ENCODE results near the gene BFAR. TPM values are rescaled to one million over a fixed set of nuclear protein-coding genes. Genes with fewer than 3 reads are reported as not detected.
"Not testable (repeated sequence)": the region's sequence is repeated elsewhere in the genome, so short reads cannot be mapped to it uniquely, and the experiment has no call there.

Gene BFAR
- total RNA-seq, 1 donor from 2014 or later, result 59.8 TPM

DNA sequence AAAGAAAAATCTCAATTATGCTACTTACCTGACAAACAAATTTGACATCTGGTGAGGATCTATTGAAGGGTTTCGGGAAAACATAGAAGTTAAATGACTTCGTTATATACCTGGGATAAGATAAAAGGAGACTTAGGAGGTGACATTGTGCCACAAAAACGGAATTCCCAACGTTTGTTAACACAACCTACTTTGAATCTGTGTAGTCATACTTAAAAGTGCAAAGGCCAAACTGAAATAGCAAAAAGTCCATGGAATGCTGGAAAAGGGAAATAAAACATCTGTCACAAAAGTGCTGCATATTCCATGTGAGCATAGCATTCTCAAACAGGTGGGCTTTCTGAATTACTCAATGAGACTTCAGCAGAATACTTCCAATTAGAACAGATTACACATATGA lies 5.7 kb upstream of the BFAR start:
- Mint-ChIP-seq H3K9me3 (peaks cover 4% of the 10 kb centered on the region), H3K4me1 (ENCODE audit: low read depth) (peaks cover 29% of the 10 kb centered on the region), H3K4me3 (no peak overlapping the region), H3K36me3 (ENCODE audit: low read depth) (peaks cover 41% of the 10 kb centered on the region), H3K27me3 (ENCODE audit: insufficient read depth) (no peaks in the 10 kb centered on the region), H3K27ac (no peak overlapping the region)
- intact Hi-C loops (cut with micrococcal nuclease), result no loop called here
- DNase-seq (ENCODE audit: low spot score), result no peak

DNA sequence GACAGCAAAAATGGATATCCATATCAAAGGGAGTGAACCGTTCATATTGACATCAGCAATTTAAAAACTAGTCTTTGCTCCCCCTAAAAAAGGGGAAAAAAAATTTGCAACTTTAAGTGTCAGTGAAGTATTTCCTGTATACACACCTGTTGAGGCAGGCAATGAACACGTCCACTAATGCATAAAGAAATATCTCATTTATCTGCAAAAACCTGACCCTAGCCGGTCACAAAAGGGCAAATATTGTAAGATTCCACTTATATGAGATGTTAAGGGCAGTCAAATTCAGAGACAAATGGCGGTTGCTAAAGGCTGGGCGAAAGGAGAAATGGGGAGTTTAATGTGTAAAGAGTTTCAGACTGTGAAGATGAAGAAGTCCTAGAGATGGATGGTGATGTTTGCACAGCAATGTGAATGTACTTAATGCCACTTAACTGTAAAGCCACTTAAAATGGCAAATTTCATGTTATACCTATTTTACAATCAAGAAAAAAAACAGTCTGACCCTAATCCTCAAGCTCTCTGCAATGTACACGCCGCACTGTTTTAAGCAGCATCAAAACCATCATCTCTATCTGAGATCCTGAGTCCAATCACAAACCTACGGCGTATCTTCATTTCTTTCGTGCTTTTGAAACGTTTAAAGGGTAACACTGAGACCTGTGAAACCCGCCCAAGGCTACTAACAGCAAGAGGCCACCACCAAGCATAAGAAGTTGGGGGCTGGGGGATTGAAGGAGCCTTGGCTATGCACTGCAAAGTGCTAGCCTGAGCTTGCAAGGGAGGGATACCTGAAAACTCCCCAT lies 3.7 kb upstream of the BFAR start:
- no peak for DNase-seq (ENCODE audit: low spot score)
- intact Hi-C loops (cut with micrococcal nuclease), result no loop called here

DNA sequence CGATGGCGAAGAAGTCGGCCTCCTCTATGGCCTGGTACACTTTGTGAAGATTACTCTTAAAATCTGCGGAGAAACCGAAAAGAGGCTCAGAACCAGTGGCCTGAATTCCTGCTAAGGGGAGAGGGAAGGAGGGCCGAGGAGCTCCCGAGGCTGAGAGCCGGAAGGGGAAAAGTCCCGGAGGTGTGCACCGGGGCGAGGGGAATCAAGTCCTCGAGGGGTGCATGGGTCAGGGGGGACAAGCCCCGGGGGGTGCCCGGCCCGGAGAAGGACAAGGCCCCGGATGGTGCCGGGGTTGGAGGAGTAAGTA lies 3.2 kb upstream of the BFAR start:
- Mint-ChIP-seq H3K4me1 (ENCODE audit: low read depth) (peaks cover 41% of the 10 kb centered on the region), H3K27ac (peak overlapping the region; percentile 96), H3K27me3 (ENCODE audit: insufficient read depth) (no peaks in the 10 kb centered on the region), H3K9me3 (peaks cover 4% of the 10 kb centered on the region), H3K36me3 (ENCODE audit: low read depth) (peaks cover 31% of the 10 kb centered on the region), H3K4me3 (peak overlapping the region; percentile 98)
- intact Hi-C loops (cut with micrococcal nuclease), result no loop called here
- no peak for DNase-seq (ENCODE audit: low spot score)

More for the DNA sequence above, 3.7 kb upstream of the BFAR start:
- Mint-ChIP-seq H3K36me3 (ENCODE audit: low read depth) (peaks cover 34% of the 10 kb centered on the region), H3K9me3 (peaks cover 4% of the 10 kb centered on the region), H3K4me1 (ENCODE audit: low read depth) (peaks cover 36% of the 10 kb centered on the region), H3K27me3 (ENCODE audit: insufficient read depth) (no peaks in the 10 kb centered on the region), H3K4me3 (peak overlapping the region; percentile 98), H3K27ac (peak overlapping the region; percentile 96)

DNA sequence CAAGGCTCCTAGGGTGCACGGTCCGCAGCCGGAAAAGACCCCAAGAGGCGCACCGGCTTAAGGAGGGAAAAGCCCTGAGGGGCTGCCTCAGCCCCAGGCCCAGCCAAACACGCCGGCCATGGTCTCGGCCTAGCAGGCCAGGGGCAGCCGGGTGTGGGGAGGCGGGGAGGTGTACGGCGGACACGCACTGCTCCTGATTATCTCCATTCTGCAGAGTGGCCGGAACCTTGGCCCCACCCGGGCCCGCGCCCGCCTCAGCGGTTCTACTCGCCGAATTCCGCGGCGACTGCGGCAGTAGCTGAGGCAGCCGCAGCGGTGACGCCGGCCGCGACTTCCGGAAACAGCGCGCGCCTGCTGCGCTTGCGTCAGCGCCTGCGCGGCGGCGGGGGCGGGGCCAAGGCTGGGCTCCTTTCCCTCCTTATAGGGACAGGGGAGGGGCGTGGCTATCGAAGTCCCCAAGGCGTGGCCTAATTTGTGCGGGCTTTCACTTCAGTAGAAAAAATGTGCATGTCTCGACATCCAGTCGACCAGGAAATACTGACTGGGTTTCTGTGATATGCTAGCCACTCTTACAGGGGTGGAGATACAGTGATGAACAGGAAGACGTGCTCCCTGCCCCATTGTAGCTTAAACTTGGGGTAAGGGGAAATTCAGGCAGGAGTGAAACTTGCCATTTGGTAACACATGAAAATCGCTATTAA lies 2.7 kb upstream of the BFAR start, which contains the start of gene PARN:
Gene PARN, minus strand, starts transcription at position 342 of the 701 bp plus-strand sequence. Its CDS starts 135 bp downstream, at position 207.
- intact Hi-C loops (cut with micrococcal nuclease), result loop anchor here (1.0 to 5.0 kb wide), 6 partner anchors 278 to 1012 kb away; partner anchors contain the start of genes ERCC4 and MARF1
- Mint-ChIP-seq H3K27me3 (ENCODE audit: insufficient read depth) (no peaks in the 10 kb centered on the region), H3K4me1 (ENCODE audit: low read depth) (peaks cover 46% of the 10 kb centered on the region), H3K4me3 (peak within 1 kb of the TSS; percentile 98), H3K27ac (peak within 1 kb of the TSS; percentile 98), H3K36me3 (ENCODE audit: low read depth) (peaks cover 27% of the 10 kb centered on the region), H3K9me3 (peaks cover 4% of the 10 kb centered on the region)
- DNase-seq (ENCODE audit: low spot score), result peak; percentile 97

DNA sequence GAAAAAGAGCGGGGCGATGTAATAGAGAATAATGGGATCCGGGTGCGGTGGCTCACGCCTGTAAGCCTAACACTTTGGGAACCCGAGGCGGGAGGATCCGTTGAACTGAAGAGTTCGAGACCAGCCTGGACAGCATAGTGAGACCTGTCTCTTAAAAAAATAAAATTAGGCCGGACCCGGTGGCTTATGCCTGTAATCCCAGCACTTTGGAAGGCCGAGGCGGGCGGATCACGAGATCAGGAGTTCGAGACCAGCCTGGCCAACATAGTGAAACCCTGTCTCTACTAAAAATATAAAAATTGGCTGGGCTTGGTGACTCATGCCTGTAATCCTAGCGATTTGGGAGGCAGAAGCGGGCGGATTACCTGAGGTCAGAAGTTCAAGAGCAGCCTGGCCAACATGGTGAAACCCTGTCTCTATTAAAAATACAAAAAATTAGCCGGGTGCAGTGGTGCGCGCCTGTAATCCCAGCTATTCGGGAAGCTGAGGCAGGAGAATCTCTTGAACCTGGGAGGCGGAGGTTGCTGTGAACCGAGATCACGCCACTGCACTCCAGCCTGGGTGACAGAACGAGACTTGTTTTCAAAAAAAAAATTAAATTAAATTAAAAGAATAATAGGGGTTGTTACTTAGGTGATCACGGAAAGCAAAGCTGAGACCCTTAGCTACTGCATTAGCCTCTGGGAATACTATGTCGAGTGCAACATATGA lies 2.0 kb upstream of the BFAR start:
- not testable (repeated sequence) for DNase-seq (ENCODE audit: low spot score); H3K9me3 Mint-ChIP-seq; H3K27me3 Mint-ChIP-seq (ENCODE audit: insufficient read depth)
- intact Hi-C loops (cut with micrococcal nuclease), result loop anchor here (1.0 to 5.0 kb wide), 6 partner anchors 278 to 1012 kb away; partner anchors contain the start of genes ERCC4 and MARF1
- peaks cover 21% of the 10 kb centered on the region for H3K36me3 Mint-ChIP-seq (ENCODE audit: low read depth)
- H3K27ac Mint-ChIP-seq, result peak overlapping the region; percentile 98
- peaks cover 49% of the 10 kb centered on the region for H3K4me1 Mint-ChIP-seq (ENCODE audit: low read depth)
- H3K4me3 Mint-ChIP-seq, result peak overlapping the region; percentile 100

DNA sequence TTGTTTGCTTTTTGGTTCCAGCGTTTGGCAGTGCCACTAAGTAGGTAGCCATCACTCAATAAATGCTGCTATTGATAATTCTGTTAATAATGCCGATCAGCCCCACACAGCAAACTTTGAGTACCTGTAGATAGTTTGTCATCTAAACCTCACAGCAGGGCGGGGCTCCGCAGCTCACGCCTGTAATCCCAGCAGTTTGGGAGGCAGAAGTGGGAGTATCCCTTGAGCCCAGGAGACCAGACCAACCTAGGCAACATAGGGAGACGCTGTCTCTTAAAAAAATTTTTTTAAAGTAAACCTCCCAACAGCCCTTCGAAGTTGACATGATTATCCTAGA lies 1.6 kb downstream of the BFAR start:
- DNase-seq (ENCODE audit: low spot score), result no peak
- peak overlapping the region; percentile 100 for H3K4me3 Mint-ChIP-seq
- peaks cover 11% of the 10 kb centered on the region for H3K36me3 Mint-ChIP-seq (ENCODE audit: low read depth)
- intact Hi-C loops (cut with micrococcal nuclease), result loop anchor here (5.0 kb wide), 3 partner anchors 282 to 1008 kb away; partner anchors contain the start of gene MARF1
- peaks cover 4% of the 10 kb centered on the region for H3K9me3 Mint-ChIP-seq
- no peaks in the 10 kb centered on the region for H3K27me3 Mint-ChIP-seq (ENCODE audit: insufficient read depth)
- peaks cover 50% of the 10 kb centered on the region for H3K4me1 Mint-ChIP-seq (ENCODE audit: low read depth)
- H3K27ac Mint-ChIP-seq, result peak overlapping the region; percentile 100

DNA sequence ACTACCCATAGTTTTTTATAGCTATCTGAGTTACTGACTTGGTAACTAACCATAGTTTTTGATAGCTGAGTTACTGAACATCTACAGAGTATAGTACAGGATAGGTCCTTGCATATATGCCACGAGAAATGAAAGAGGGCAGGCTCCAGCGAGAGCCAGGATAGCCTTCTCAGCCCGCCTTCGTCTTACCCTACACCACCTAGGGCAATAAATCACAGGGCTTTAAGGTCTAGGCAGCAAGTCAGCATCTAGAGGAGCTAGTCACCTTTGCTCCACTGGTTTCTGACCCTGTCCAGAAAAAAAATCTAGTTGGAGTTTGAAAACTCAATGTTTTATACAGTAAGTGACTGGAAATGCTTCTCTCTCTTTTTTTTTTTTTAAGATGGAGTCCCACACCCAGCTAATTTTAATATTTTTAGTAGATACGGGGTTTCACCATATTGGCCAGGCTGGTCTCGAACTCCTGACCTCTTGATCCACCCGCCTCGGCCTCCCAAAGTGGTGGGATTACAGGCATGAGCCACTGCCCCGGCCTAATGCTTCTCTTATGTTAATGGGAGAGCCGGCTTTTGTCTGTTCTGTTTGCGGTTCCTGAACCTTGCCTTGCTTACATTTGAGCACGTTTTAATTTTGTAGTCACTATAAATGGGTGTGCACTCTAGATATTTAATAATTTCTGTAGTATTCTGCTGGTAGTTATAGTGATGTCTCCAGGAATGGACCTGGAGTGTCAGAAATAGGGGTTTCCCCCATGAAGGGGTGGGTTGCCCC lies 2.8 kb downstream of the BFAR start:
- no peak overlapping the region for H3K27ac Mint-ChIP-seq

DNA sequence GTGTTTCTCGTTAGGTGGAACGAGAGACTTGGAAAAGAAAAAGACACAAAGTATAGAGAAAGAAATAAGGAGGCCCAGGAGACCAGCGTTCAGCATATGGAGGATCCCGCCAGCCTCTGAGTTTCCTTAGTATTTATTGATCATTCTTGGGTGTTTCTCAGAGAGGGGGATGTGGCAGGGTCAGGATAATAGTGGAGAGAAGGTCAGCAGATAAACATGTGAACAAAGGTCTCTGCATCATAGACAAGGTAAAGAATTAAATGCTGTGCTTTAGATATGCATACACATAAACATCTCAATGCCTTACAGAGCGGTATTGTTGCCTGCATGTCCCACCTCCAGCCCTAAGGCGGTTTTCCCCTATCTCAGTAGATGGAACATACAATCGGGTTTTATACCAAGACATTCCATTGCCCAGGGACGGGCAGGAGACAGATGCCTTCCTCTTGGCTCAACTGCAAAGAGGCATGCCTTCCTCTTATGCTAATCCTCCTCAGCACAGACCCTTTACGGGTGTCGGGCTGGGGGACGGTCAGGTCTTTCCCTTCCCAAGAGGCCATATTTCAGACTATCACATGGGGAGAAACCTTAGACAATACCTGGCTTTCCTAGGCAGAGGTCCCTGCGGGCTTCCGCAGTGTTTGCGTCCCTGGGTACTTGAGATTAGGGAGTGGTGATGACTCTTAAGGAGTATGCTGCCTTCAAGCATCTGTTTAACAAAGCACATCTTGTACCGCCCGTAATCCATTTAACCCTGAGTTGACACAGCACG lies 3.6 kb downstream of the BFAR start:
- intact Hi-C loops (cut with micrococcal nuclease); H3K4me3 Mint-ChIP-seq; H3K27ac Mint-ChIP-seq; H3K27me3 Mint-ChIP-seq (ENCODE audit: insufficient read depth); H3K9me3 Mint-ChIP-seq; DNase-seq (ENCODE audit: low spot score): not testable (repeated sequence)
- Mint-ChIP-seq H3K36me3 (ENCODE audit: low read depth) (peaks cover 13% of the 10 kb centered on the region), H3K4me1 (ENCODE audit: low read depth) (peaks cover 60% of the 10 kb centered on the region)

More for the DNA sequence above, 2.8 kb downstream of the BFAR start:
- peaks cover 53% of the 10 kb centered on the region for H3K4me1 Mint-ChIP-seq (ENCODE audit: low read depth)
- DNase-seq (ENCODE audit: low spot score), result no peak
- no peaks in the 10 kb centered on the region for H3K27me3 Mint-ChIP-seq (ENCODE audit: insufficient read depth)
- no peak overlapping the region for H3K4me3 Mint-ChIP-seq
- intact Hi-C loops (cut with micrococcal nuclease), result no loop called here
- no peaks in the 10 kb centered on the region for H3K9me3 Mint-ChIP-seq
- H3K36me3 Mint-ChIP-seq (ENCODE audit: low read depth), result peaks cover 8% of the 10 kb centered on the region

DNA sequence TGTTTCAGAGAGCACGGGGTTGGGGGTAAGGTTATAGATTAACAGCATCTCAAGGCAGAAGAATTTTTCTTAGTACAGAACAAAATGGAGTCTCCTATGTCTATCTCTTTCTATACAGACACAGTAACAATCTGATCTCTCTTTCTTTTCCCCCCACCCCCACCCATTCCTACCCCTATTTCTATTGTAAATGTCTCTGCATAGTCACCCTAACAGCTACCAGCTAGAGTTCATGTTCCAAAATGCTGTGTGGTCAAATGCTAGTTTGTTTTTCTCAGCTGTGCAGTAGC lies 4.1 kb downstream of the BFAR start:
- H3K27ac Mint-ChIP-seq; H3K4me3 Mint-ChIP-seq; intact Hi-C loops (cut with micrococcal nuclease); H3K27me3 Mint-ChIP-seq (ENCODE audit: insufficient read depth); H3K9me3 Mint-ChIP-seq; DNase-seq (ENCODE audit: low spot score): not testable (repeated sequence)
- peaks cover 13% of the 10 kb centered on the region for H3K36me3 Mint-ChIP-seq (ENCODE audit: low read depth)
- H3K4me1 Mint-ChIP-seq (ENCODE audit: low read depth), result peaks cover 62% of the 10 kb centered on the region

DNA sequence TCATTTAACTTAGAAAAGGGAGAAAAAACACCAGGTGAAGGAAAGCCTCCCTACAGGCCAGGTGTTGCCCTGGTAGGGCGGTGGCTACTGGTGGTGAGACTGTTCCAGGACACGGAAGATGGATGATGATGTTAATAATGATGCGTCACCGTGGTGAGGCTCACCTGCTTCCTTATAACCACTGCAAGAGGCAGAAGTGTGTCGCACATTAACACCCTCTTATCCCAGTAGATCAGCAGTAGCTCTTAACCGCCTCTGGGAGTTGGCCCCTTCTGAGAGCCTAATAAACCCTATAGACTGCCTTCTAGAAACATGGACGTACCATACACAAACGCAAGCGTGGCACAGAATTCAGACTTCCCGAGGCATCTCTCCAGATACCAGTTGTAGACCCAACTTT lies 7.8 kb downstream of the BFAR start:
- intact Hi-C loops (cut with micrococcal nuclease), result no loop called here

DNA sequence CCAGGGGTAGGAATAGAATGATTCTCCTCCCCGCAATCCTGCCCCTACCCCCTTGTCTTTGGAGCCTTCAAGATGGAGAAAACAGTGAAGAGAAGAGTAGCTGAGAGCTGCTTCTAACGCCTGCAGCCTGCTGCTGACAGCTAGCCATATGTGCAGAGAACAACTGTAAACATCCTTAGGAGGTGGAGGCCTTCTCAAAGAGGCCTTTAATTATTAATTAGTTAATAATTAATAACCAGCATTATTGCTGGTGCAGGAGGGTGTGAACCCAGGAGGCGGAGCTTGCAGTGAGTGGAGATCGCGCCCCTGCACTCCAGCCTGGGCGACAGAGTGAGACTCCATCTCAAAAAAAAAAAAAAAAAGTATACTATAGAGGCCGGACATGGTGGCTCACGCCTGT lies 8.5 kb downstream of the BFAR start:
- Mint-ChIP-seq H3K27me3 (ENCODE audit: insufficient read depth) (no peaks in the 10 kb centered on the region), H3K4me1 (ENCODE audit: low read depth) (peaks cover 34% of the 10 kb centered on the region), H3K4me3 (no peak overlapping the region), H3K36me3 (ENCODE audit: low read depth) (peaks cover 12% of the 10 kb centered on the region), H3K9me3 (no peaks in the 10 kb centered on the region), H3K27ac (peak overlapping the region; percentile 72)
- no peak for DNase-seq (ENCODE audit: low spot score)
- intact Hi-C loops (cut with micrococcal nuclease), result no loop called here

More for the DNA sequence above, 7.8 kb downstream of the BFAR start:
- Mint-ChIP-seq H3K4me3 (no peak overlapping the region), H3K9me3 (no peaks in the 10 kb centered on the region), H3K4me1 (ENCODE audit: low read depth) (peaks cover 39% of the 10 kb centered on the region), H3K27me3 (ENCODE audit: insufficient read depth) (no peaks in the 10 kb centered on the region), H3K27ac (peak overlapping the region; percentile 72), H3K36me3 (ENCODE audit: low read depth) (peaks cover 12% of the 10 kb centered on the region)
- no peak for DNase-seq (ENCODE audit: low spot score)

DNA sequence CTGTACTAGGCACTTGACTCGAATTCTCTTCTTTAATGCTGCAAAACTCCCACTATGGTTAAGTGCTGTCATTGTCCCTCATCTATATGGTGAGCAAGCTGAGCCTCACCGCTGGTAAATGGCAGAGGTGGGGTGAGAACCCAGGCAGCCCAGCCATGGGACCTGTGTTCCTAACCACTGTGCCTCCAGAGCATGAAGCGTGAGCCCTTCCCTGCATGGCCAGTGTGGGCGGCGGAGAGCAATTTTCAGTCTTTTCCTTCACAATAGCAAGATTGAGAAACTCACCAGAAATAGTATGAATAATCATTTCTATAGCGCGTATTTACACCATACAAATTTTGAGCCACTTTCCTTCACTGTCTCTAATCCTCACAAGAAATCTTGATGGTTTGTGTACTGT lies 9.2 kb downstream of the BFAR start:
- H3K27me3 Mint-ChIP-seq (ENCODE audit: insufficient read depth), result no peaks in the 10 kb centered on the region
- H3K27ac Mint-ChIP-seq, result peak overlapping the region; percentile 65
- DNase-seq (ENCODE audit: low spot score), result no peak
- H3K9me3 Mint-ChIP-seq, result no peaks in the 10 kb centered on the region
- H3K36me3 Mint-ChIP-seq (ENCODE audit: low read depth), result peaks cover 11% of the 10 kb centered on the region
- intact Hi-C loops (cut with micrococcal nuclease), result no loop called here
- H3K4me3 Mint-ChIP-seq, result no peak overlapping the region
- peaks cover 27% of the 10 kb centered on the region for H3K4me1 Mint-ChIP-seq (ENCODE audit: low read depth)

Data from activated T-helper 1 cell treated with anti-CD3 and anti-CD28 coated beads, Interleukin-12 subunit alpha, Interleukin-12 subunit beta, Interleukin-2, Interleukin-4 antibody, amounts not matched to agents 30 ng/mL and 10 ng/mL and 1 ng/mL, durations not matched to agents 14 hours and 24 hours and 36 hours (primary cell).